NCI-H82 treated with DMSO at 0.1 percent for 48 hours (cell line): ENCODE measurements around the gene SLC3A2.
A peak's percentile ranks its signal among the peaks of the same experiment; 100 is the strongest.
"Not testable (repeated sequence)": the region's sequence is repeated elsewhere in the genome, so short reads cannot be mapped to it uniquely, and the experiment has no call there.

Experiments used
- DNase-seq: peaks from one replicate; lab custom pipeline; 2025; ENCODE audit not compliant: unreplicated experiment; lab: John Stamatoyannopoulos, UW

Gene SLC3A2

DNA sequence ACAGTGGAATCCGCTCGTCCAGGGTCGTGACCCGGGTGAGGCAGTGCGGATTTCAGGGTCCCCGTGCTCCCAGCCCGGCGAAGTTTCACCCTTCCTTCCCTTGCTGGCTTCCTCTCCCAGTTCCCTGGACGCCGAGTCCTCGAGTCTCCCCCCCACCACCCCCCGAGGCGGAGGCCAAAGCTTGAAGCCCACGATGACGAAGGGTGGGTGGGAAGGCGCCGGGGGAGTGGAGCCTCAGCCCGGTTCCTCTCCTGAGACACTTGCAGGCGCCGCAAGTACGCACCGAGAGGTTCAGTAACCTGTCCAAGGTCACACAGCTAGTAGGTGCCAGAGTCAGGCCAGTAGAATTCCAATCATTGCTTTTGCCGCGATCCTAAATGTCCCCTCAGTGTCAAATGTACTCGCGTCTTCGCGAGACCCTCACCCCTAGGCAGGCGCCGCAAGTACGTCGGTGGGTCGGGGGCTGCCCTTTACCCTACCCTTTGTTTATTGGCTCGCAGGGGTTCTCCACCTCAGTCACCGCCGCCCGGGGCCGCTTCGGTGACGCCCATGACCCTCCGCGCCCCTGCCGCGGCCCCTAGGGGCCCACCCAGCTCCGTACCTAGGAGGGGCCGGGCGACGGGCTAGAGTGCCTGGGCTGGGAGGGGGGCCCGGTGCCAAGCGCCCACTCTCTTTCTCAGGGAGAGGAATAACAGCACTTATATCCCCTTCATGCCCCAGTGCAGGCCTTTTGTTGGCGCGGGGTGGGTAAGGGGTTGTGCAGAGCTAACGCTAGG is 46.2 kb downstream of the SLC3A2 start:
- no peak for DNase-seq

GRCh38 chr11:62928011-62928410 is 47.3 kb downstream of the SLC3A2 start:
- peak; percentile 88 for DNase-seq

- no peak for DNase-seq
These were observed 49.5 kb downstream of the SLC3A2 start for GRCh38 chr11:62930157-62930556.

DNA sequence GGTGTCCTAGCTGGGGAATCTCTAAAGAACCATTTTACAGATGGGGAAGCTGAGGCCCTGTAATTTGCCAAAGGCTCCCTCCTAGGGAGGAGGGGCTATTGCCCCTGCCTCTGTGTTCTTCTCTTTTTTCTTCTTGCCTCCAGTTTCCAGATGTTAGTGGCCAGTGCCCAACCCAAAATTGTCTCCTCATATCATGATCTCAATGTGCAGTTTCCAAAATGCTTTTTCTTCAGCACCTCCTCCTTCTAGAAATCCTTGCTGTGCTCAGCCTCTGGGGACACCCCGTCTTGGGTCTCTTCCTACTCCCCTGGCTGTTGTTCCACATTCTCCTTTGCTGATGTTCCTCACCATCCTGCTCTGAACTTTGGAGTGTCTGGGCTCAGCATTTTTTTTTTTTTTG is 50.0 kb downstream of the SLC3A2 start:
- DNase-seq = no peak

GRCh38 chr11:62931499-62932278 is 51.0 kb downstream of the SLC3A2 start:
- DNase-seq = no peak

GRCh38 chr11:62933285-62933684 is 52.6 kb downstream of the SLC3A2 start:
- no peak for DNase-seq

DNA sequence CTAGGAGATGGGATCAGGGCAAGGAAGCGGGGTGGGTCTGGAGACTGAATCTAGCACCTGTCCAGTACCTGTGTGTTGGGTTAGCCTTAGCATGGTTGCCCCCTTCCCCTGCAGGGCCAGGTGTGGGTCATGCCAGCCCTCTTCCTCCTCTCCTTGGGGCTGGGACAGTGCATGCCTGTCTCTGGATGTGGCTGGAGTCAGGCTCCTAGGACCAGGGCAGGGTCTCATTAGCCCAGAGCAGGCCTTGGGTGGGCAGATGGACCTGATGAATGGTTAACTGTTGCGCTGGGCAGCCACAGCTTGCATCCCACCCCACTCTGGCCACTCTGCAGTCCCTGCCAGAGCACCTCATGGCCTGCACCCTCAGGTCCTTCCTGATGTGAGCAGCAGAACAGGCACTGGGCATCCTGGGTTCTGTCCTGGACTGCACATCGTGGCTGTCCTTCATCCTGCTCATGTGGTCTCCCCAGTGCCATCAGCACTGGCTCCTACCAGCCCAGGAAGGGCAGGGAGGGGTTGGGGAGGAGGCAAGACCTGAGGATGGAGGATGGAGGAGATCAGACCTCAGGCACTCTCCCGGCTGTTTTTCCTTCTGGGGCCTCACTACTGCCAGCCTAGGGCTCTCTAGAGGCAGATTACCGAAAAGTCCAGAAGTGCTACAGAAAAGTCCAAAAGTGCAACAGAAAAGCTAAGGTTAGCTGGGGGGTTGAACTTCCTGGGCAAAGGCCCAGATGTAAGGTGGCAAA is 53.2 kb downstream of the SLC3A2 start:
- no peak for DNase-seq

- DNase-seq = no peak
These were observed 53.7 kb downstream of the SLC3A2 start for GRCh38 chr11:62934496-62934785.

DNA sequence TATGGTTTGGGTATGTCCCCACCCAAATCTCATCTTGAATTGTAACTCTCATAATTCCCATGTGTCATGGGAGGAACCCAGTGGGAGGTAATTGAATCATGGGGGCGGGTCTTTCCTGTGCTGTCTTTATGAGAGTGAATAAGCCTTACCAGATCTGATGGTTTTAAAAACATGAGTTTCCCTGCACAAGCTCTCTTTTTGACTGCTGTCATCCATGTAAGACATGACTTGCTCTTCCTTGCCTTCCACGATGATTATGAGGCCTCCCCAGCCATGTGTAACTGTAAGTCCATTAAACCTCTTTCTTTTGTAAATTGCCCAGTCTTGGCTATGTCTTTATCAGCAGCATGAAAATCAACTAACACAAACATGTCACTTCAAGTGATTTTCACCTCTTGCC is 56.8 kb downstream of the SLC3A2 start:
- not testable (repeated sequence) for DNase-seq
